ENCODE measurements around the gene ADAMTS16. TPM values are rescaled to one million over a fixed set of nuclear protein-coding genes. Genes with fewer than 3 reads are reported as not detected.

Gene ADAMTS16
- total RNA-seq, 4 donors from 2014 or later: 0.27 to 0.94 TPM; not detected in 2

DNA sequence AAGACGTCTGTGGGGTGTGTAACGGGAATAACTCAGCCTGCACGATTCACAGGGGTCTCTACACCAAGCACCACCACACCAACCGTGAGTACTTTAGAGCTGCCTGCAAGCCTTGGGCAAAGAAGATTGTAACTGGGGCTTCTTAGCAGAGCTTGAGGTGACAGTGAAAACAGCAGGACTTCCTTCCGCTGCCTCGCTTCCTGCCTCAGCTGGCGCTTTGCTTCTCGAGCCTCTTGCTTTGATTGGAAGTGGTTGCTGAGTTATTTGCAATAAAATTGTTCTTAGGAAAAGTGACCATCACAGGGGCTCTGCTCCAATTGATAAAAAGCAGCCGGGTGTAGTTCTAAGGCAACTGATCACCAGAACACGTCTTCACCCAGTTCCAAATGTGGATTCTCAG, 99.1 kb downstream of the ADAMTS16 start:
- no peak overlapping the region for H3K4me3 ChIP-seq
- peaks cover 4% of the 10 kb centered on the region for H3K27me3 ChIP-seq
- no peak overlapping the region for H3K27ac ChIP-seq
- no peaks in the 10 kb centered on the region for H3K9me3 ChIP-seq
- H3K4me1 ChIP-seq: no peaks in the 10 kb centered on the region
- no peaks in the 10 kb centered on the region for H3K36me3 ChIP-seq
- TF ChIP-seq POLR2AphosphoS5 (IDR thresholded peaks at IDR 0.05) (no peak), EP300 (IDR thresholded peaks at IDR 0.05) (no peak), POLR2A (IDR thresholded peaks at IDR 0.05) (no peak)
- TF ChIP-seq, protein P1, sequence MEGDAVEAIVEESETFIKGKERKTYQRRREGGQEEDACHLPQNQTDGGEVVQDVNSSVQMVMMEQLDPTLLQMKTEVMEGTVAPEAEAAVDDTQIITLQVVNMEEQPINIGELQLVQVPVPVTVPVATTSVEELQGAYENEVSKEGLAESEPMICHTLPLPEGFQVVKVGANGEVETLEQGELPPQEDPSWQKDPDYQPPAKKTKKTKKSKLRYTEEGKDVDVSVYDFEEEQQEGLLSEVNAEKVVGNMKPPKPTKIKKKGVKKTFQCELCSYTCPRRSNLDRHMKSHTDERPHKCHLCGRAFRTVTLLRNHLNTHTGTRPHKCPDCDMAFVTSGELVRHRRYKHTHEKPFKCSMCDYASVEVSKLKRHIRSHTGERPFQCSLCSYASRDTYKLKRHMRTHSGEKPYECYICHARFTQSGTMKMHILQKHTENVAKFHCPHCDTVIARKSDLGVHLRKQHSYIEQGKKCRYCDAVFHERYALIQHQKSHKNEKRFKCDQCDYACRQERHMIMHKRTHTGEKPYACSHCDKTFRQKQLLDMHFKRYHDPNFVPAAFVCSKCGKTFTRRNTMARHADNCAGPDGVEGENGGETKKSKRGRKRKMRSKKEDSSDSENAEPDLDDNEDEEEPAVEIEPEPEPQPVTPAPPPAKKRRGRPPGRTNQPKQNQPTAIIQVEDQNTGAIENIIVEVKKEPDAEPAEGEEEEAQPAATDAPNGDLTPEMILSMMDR (IDR thresholded peaks at IDR 0.05): no peak
- ATAC-seq: no peak
- WGBS, 2 donors (ENCODE audit: low coverage in 1 of 2): 72 to 91% methylated on average over 6 to 9 of the region's 10 CpGs

DNA sequence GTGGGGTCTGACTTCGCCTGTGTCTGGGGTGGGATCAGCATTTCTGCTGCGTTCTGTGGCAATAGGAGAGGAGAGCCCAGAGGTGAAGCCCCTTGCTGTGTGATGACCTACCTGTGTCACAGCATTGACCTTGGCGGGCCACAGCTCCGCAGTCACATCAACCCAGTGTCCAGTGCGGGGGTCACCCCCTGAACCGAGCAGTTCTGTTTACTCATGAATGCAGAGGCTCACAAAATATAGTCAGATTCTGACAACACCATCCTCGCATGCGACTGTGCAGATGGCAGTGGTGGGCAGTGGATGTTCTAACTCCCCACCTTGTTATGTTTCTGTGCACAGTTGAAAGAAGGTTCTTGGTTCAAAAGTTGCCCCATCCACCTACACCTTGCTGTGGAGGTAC, 100.1 kb downstream of the ADAMTS16 start:
- Histone ChIP-seq H3K4me1 (no peaks in the 10 kb centered on the region), H3K9me3 (no peaks in the 10 kb centered on the region), H3K4me3 (no peak overlapping the region), H3K36me3 (no peaks in the 10 kb centered on the region), H3K27me3 (peaks cover 4% of the 10 kb centered on the region), H3K27ac (no peak overlapping the region)
- ATAC-seq: no peak
- TF ChIP-seq POLR2AphosphoS5 (IDR thresholded peaks at IDR 0.05) (no peak), POLR2A (IDR thresholded peaks at IDR 0.05) (no peak)
- WGBS, 2 donors (ENCODE audit: low coverage in 1 of 2): 88 to 100% methylated on average over 1 to 3 of the region's 8 CpGs

DNA sequence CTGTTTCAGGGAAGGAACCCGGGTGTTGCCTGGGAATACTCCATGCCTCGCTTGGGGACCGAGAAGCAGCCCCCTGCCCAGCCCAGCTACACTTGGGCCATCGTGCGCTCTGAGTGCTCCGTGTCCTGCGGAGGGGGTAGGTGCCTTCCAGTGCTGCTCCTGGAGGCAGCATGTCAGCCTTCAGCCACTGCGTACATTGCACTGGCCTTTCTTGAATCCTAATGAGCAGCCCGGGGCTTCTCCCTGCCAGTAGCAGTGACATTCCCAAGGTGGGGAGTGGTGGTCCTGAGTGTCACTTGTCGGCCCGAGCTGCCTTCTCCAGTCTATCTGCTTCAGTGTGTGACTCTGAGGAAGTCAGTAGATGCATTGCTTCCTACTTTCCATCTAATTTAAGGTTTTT, 101.9 kb downstream of the ADAMTS16 start:
- H3K36me3 ChIP-seq: no peaks in the 10 kb centered on the region
- ATAC-seq: no peak
- TF ChIP-seq POLR2AphosphoS5 (IDR thresholded peaks at IDR 0.05): no peak
- TF ChIP-seq, protein P1 (IDR thresholded peaks at IDR 0.05): no peak
- no peak for TF ChIP-seq POLR2A (IDR thresholded peaks at IDR 0.05)
- TF ChIP-seq EP300 (IDR thresholded peaks at IDR 0.05): no peak
- no peak overlapping the region for H3K4me3 ChIP-seq
- no peaks in the 10 kb centered on the region for H3K4me1 ChIP-seq
- WGBS, 2 donors (ENCODE audit: low coverage in 1 of 2): 17 to 69% methylated on average over 1 to 11 of the region's 11 CpGs
- H3K9me3 ChIP-seq: no peaks in the 10 kb centered on the region
- peaks cover 4% of the 10 kb centered on the region for H3K27me3 ChIP-seq
- no peak overlapping the region for H3K27ac ChIP-seq

DNA sequence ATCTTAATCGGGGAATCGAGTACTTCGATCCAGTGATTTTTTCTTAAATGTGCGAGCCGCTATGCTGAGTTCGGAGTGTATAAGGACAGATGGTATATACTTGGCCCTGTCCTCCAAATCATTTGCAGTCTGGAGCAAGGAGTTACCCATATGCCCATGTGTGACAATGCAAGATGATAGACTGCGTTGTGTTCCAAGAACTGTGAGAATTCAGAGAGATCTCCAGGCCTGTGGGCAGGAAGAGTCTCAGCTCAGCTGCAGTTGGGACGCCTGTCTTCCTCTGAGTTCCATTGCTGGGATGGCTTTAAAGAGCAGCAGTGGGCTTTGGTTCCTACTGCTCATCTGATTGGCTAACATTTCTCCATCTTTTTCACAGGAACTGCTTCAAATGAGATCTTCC, 106.6 kb downstream of the ADAMTS16 start:
- no peak for TF ChIP-seq EP300 (IDR thresholded peaks at IDR 0.05)
- no peak for TF ChIP-seq POLR2A (IDR thresholded peaks at IDR 0.05)
- TF ChIP-seq, protein P1 (IDR thresholded peaks at IDR 0.05): no peak
- no peak for TF ChIP-seq POLR2AphosphoS5 (IDR thresholded peaks at IDR 0.05)
- Histone ChIP-seq H3K4me1 (no peaks in the 10 kb centered on the region), H3K9me3 (no peaks in the 10 kb centered on the region), H3K27ac (no peak overlapping the region), H3K4me3 (no peak overlapping the region), H3K27me3 (peaks cover 11% of the 10 kb centered on the region), H3K36me3 (no peaks in the 10 kb centered on the region)
- no peak for ATAC-seq
- 91 to 92% methylated on average over 8 of the region's 8 CpGs for WGBS, 2 donors (ENCODE audit: low coverage in 1 of 2)

DNA sequence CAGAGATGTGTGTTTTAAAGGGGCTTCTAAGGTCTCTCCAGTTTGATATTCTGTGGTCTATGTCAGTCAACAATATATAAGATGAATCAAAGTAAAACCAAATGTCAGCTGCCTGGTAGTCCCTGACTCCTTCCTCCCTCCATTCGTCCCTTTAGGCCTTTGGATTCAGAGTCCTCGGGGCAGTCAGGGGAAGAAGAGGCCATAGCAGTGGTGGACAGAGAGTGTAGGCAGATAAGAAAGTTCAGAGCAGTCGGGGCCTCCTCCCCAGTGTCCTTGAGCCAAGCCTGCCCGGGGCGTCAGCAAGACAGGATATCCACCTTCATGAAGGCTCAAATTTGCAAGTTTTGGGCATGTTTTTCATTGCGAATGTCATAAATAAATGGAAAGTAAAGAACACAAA, 110.6 kb downstream of the ADAMTS16 start:
- Histone ChIP-seq H3K4me3 (no peak overlapping the region), H3K9me3 (peaks cover 0 to 7% (median 0%) of the 10 kb centered on the region in 3 donors), H3K4me1 (no peaks in the 10 kb centered on the region), H3K36me3 (no peaks in the 10 kb centered on the region), H3K27ac (no peak overlapping the region), H3K27me3 (peaks cover 7% of the 10 kb centered on the region)
- 79 to 92% methylated on average over 2 to 4 of the region's 6 CpGs for WGBS, 2 donors (ENCODE audit: low coverage in 1 of 2)
- TF ChIP-seq EP300 (IDR thresholded peaks at IDR 0.05) (no peak), POLR2AphosphoS5 (IDR thresholded peaks at IDR 0.05) (no peak), POLR2A (IDR thresholded peaks at IDR 0.05) (no peak)
- TF ChIP-seq, protein P1 (IDR thresholded peaks at IDR 0.05): no peak
- ATAC-seq: no peak
